ENCODE data around the gene THAP3. TPM values are rescaled to one million over a fixed set of nuclear protein-coding genes. Genes with fewer than 3 reads are reported as not detected.
A peak's percentile ranks its signal among the peaks of the same experiment; 100 is the strongest.

THAP3 gene
- total RNA-seq, 1 donor from 2014 or later, result 26.1 TPM

GRCh38 chr1:6613361-6614018 lies 11.2 kb upstream of the THAP3 start, which contains the start of gene PHF13:
PHF13 (plus strand) TSS chr1:6613731; CDS start chr1:6614067, 336 bp downstream.
- no peaks in the 10 kb centered on the region for H3K36me3 Mint-ChIP-seq (ENCODE audit: low read depth)
- TF ChIP-seq, protein P1, sequence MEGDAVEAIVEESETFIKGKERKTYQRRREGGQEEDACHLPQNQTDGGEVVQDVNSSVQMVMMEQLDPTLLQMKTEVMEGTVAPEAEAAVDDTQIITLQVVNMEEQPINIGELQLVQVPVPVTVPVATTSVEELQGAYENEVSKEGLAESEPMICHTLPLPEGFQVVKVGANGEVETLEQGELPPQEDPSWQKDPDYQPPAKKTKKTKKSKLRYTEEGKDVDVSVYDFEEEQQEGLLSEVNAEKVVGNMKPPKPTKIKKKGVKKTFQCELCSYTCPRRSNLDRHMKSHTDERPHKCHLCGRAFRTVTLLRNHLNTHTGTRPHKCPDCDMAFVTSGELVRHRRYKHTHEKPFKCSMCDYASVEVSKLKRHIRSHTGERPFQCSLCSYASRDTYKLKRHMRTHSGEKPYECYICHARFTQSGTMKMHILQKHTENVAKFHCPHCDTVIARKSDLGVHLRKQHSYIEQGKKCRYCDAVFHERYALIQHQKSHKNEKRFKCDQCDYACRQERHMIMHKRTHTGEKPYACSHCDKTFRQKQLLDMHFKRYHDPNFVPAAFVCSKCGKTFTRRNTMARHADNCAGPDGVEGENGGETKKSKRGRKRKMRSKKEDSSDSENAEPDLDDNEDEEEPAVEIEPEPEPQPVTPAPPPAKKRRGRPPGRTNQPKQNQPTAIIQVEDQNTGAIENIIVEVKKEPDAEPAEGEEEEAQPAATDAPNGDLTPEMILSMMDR (conservative IDR thresholded peaks at IDR 0.05), result no peak
- no peaks in the 10 kb centered on the region for H3K27me3 Mint-ChIP-seq (ENCODE audit: low read depth)
- no peaks in the 10 kb centered on the region for H3K9me3 Mint-ChIP-seq
- DNase-seq (ENCODE audit: low read depth, low spot score), result peak; percentile 100
- H3K4me1 Mint-ChIP-seq, result peaks cover 35% of the 10 kb centered on the region
- peak within 1 kb of the TSS; percentile 72 for H3K27ac Mint-ChIP-seq (ENCODE audit: unreplicated experiment)
- H3K4me3 Mint-ChIP-seq, result peak within 1 kb of the TSS; percentile 95

DNA sequence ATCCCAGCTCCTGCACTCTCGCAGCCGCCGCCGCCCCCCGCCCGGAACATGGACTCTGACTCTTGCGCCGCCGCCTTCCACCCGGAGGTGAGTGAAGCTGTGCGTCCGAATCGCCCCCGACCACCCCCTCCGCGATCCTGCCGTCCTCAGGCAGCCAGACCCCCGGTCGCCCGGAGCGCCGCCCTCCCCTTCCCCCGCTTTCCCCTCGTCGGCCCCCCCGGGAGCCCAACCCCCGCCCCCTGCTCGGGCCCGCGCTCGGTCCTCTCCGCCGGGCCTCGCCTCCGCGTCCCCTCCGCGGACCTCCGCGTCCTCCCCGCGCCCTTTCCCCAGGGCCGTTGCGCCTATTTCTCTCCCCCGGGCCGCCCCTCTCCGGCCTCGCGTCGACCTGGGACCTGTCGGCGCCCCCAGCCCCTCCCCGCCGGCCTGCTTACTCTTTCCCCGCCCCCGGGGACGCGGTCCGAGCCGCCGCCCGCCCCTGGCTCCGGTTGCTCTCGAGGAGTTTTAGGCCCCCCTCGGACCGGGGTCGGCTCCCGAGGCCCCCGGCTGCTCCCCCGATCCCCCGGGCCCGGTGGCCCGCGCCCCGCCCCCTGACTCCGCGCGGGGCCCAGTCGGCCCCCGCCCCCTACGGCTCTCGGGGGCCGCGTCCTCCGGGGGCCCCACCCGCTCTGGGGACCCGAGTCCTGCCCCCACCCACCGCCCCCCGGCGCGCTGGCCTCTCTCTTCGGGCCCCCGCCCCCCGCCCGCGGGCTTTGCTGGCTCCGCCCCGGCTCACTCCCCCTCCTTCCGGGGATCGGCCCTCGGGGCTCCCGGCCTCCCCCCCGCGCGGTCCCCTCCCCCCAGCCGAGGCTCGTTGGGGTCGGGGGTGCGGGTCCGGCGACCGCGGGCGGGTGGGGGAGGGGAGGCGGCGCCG lies 10.4 kb upstream of the THAP3 start:
- H3K27ac Mint-ChIP-seq (ENCODE audit: unreplicated experiment), result no peak overlapping the region
- no peaks in the 10 kb centered on the region for H3K27me3 Mint-ChIP-seq (ENCODE audit: low read depth)
- peak overlapping the region; percentile 74 for H3K4me3 Mint-ChIP-seq
- H3K36me3 Mint-ChIP-seq (ENCODE audit: low read depth), result no peaks in the 10 kb centered on the region
- no peaks in the 10 kb centered on the region for H3K9me3 Mint-ChIP-seq
- H3K4me1 Mint-ChIP-seq, result peaks cover 35% of the 10 kb centered on the region
- peak; percentile 39 for DNase-seq (ENCODE audit: low read depth, low spot score)
- TF ChIP-seq, protein P1 (conservative IDR thresholded peaks at IDR 0.05), result no peak

GRCh38 chr1:6614929-6615785 lies 9.5 kb upstream of the THAP3 start:
- no peak for DNase-seq (ENCODE audit: low read depth, low spot score)
- TF ChIP-seq, protein P1 (conservative IDR thresholded peaks at IDR 0.05), result no peak
- H3K27ac Mint-ChIP-seq (ENCODE audit: unreplicated experiment), result no peak overlapping the region

DNA sequence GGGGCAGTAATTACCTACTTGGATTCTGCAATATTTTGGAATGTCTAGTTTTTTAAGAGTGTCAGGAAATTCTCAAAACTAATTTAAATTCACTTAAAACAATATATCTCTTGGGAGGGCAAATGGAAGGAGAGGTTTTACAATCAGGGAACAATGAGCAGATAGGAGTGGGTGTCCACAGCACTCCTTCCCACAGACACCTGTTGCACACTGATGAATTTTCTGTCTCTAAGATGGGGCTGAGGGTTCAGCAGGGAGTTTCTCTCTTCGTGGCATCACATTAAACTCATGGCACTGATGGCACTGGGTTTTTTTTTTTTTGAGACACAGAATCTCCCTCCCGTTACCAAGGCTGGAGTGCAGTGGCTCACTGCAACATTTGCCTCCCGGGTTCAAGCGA lies 5.6 kb upstream of the THAP3 start:
- Mint-ChIP-seq H3K27me3 (ENCODE audit: low read depth) (no peaks in the 10 kb centered on the region), H3K36me3 (ENCODE audit: low read depth) (peaks cover 7% of the 10 kb centered on the region), H3K4me3 (peak overlapping the region; percentile 25), H3K27ac (ENCODE audit: unreplicated experiment) (no peak overlapping the region), H3K4me1 (peaks cover 20% of the 10 kb centered on the region), H3K9me3 (no peaks in the 10 kb centered on the region)
- DNase-seq (ENCODE audit: low read depth, low spot score), result no peak
- TF ChIP-seq, protein P1 (conservative IDR thresholded peaks at IDR 0.05), result no peak

More at GRCh38 chr1:6614929-6615785, 9.5 kb upstream of the THAP3 start:
- Mint-ChIP-seq H3K4me3 (peak overlapping the region; percentile 83), H3K4me1 (peaks cover 30% of the 10 kb centered on the region), H3K27me3 (ENCODE audit: low read depth) (no peaks in the 10 kb centered on the region), H3K9me3 (no peaks in the 10 kb centered on the region), H3K36me3 (ENCODE audit: low read depth) (peaks cover 2% of the 10 kb centered on the region)
